ENCODE results near the gene PTPRT. TPM values are rescaled to one million over a fixed set of nuclear protein-coding genes. Genes with fewer than 3 reads are reported as not detected.

Gene PTPRT
- total and polyA plus RNA-seq, 9 donors, result under 0.01 to 3.2 (median 0.22) TPM; not detected in 1

DNA sequence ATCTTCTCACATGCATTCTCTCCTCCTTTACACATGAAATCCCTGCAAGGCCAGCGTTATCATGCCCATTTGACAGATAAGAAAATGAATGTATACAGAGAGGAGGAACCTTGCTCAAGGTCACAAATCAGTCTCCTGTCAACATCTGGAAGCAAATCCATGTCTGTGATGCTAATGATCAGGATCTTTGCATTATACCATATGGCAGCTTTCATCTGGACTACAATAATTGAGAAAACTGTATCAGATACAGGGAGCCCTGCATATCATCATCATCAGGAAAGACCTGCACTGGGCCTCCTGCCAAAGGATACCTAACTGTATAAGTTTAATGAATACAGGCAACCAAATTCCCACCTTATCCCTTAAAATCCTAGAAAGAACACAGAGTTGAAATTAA lies 213.7 kb downstream of the PTPRT start:
- no peak for DNase-seq
- TF ChIP-seq EP300 (IDR thresholded peaks at IDR 0.05), result no peak
- TF ChIP-seq POLR2A (IDR thresholded peaks at IDR 0.05), result no peak
- TF ChIP-seq, protein P1, sequence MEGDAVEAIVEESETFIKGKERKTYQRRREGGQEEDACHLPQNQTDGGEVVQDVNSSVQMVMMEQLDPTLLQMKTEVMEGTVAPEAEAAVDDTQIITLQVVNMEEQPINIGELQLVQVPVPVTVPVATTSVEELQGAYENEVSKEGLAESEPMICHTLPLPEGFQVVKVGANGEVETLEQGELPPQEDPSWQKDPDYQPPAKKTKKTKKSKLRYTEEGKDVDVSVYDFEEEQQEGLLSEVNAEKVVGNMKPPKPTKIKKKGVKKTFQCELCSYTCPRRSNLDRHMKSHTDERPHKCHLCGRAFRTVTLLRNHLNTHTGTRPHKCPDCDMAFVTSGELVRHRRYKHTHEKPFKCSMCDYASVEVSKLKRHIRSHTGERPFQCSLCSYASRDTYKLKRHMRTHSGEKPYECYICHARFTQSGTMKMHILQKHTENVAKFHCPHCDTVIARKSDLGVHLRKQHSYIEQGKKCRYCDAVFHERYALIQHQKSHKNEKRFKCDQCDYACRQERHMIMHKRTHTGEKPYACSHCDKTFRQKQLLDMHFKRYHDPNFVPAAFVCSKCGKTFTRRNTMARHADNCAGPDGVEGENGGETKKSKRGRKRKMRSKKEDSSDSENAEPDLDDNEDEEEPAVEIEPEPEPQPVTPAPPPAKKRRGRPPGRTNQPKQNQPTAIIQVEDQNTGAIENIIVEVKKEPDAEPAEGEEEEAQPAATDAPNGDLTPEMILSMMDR (IDR thresholded peaks at IDR 0.05), result no peak
- H3K27ac ChIP-seq, result no peak overlapping the region
- H3K4me3 ChIP-seq, result no peak overlapping the region
- H3K9me3 ChIP-seq, result no peaks in the 10 kb centered on the region
- no peaks in the 10 kb centered on the region for H3K36me3 ChIP-seq
- 38 to 68% (median 41%) methylated on average over 1 of the region's 1 CpG for WGBS, 3 donors
- H3K27me3 ChIP-seq, result no peaks in the 10 kb centered on the region
- intact Hi-C loops (cut with DNase I), result no loop called here
- H3K4me1 ChIP-seq (ENCODE audit: insufficient read depth), result no peaks in the 10 kb centered on the region

DNA sequence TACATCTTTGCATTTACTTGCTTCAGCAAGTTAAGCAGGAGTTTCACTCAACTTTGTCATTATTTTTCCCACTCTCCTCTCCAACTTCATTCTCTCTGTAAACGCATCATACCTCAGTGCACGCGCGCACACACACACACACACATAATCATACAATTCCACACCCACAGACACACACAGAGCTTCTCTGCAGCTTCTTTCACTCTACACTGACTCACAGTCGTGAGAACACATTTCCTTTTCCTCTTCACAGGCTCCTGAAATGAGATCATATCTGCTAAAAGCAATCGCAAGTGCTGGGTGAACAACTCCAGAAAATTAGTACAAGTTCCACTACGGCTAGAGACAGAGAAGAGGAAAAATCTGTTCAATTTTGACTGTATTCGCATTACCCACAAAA lies 215.4 kb downstream of the PTPRT start:
- TF ChIP-seq, protein P1 (IDR thresholded peaks at IDR 0.05), result no peak
- TF ChIP-seq EP300 (IDR thresholded peaks at IDR 0.05) (no peak), POLR2A (IDR thresholded peaks at IDR 0.05) (no peak)
- Histone ChIP-seq H3K4me3 (no peak overlapping the region), H3K4me1 (ENCODE audit: insufficient read depth) (no peaks in the 10 kb centered on the region), H3K27me3 (no peaks in the 10 kb centered on the region), H3K9me3 (no peaks in the 10 kb centered on the region), H3K36me3 (no peaks in the 10 kb centered on the region), H3K27ac (no peak overlapping the region)
- intact Hi-C loops (cut with DNase I), result no loop called here
- 81 to 83% (median 82%) methylated on average over 8 of the region's 8 CpGs for WGBS, 3 donors
- no peak for DNase-seq

DNA sequence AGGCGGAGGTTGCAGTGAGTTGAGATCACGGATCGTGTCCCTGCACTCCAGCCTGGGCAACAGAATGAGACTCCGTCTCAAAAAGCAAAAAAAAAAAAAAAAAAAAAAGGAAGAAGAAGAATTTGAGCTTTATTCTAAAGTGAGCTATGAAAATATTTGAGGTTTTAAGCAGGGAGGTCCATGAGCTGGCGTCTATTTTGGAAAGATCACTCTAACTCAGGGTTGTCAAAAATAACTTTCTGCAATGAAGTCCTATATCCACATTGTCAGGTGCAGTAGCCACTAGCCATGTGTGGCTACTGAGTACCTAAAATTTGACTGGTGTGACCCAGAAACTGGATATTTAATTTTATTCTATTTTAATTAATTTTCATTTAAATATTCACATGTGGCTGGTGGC lies 217.1 kb downstream of the PTPRT start:
- WGBS, 3 donors, result 85 to 93% (median 89%) methylated on average over 5 of the region's 5 CpGs
- TF ChIP-seq POLR2A (IDR thresholded peaks at IDR 0.05), result no peak
- no peak for TF ChIP-seq EP300 (IDR thresholded peaks at IDR 0.05)
- TF ChIP-seq, protein P1 (IDR thresholded peaks at IDR 0.05), result no peak
- Histone ChIP-seq H3K9me3 (no peaks in the 10 kb centered on the region), H3K27me3 (no peaks in the 10 kb centered on the region), H3K27ac (no peak overlapping the region), H3K4me3 (no peak overlapping the region), H3K4me1 (ENCODE audit: insufficient read depth) (no peaks in the 10 kb centered on the region), H3K36me3 (no peaks in the 10 kb centered on the region)
- intact Hi-C loops (cut with DNase I), result no loop called here
- no peak for DNase-seq

DNA sequence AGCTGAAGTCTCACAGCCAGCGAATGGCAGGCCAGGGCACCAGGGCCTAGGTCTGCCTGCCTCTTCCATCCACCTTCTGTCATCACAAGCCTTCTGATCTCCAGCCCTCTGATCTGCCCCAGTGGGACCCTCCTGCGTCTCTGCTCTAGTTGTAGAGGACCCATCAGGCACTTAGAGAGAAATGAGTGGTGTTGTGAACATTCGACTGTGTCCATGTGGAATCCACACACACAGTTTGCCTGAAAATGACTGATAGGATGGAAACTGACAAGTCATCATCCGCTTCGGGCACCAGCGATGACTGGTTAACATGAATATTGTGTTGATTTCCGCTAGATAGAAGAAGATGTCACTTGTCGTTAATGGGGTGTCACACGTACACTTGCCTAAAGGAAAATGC lies 221.0 kb downstream of the PTPRT start:
- H3K27ac ChIP-seq, result no peak overlapping the region
- H3K27me3 ChIP-seq, result no peaks in the 10 kb centered on the region
- intact Hi-C loops (cut with DNase I), result no loop called here
- no peaks in the 10 kb centered on the region for H3K36me3 ChIP-seq
- no peak for DNase-seq
- 90 to 94% (median 92%) methylated on average over 9 of the region's 9 CpGs for WGBS, 3 donors
- H3K4me1 ChIP-seq (ENCODE audit: insufficient read depth), result no peaks in the 10 kb centered on the region
- H3K4me3 ChIP-seq, result no peak overlapping the region
- no peaks in the 10 kb centered on the region for H3K9me3 ChIP-seq
- TF ChIP-seq POLR2A (IDR thresholded peaks at IDR 0.05) (no peak), EP300 (IDR thresholded peaks at IDR 0.05) (no peak)
- TF ChIP-seq, protein P1 (IDR thresholded peaks at IDR 0.05), result no peak

DNA sequence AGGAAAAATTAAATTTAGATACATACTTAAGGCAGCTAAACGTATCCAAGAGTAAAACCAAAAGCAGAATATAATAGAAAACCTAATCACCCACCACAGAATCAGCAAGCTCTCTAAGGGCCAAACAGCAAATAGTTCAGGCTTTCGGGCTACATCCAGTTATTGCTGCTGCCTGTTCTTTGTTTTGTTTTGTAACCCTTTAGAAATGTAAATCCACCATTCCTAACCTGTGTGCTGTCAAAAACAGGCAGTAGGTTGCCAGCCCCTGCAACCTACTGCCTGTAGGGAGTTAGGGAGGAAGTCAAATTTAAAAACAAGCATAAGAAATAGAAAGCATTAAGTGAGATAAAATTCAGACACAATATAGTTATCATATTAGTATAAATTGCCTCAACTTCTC lies 225.9 kb downstream of the PTPRT start:
- intact Hi-C loops (cut with DNase I), result no loop called here

More for the DNA sequence above, 225.9 kb downstream of the PTPRT start:
- Histone ChIP-seq H3K9me3 (no peaks in the 10 kb centered on the region), H3K27ac (no peak overlapping the region), H3K4me3 (no peak overlapping the region), H3K4me1 (ENCODE audit: insufficient read depth) (no peaks in the 10 kb centered on the region), H3K27me3 (no peaks in the 10 kb centered on the region), H3K36me3 (no peaks in the 10 kb centered on the region)
- TF ChIP-seq, protein P1 (IDR thresholded peaks at IDR 0.05), result no peak
- TF ChIP-seq EP300 (IDR thresholded peaks at IDR 0.05) (no peak), POLR2A (IDR thresholded peaks at IDR 0.05) (no peak)
- WGBS, 3 donors, result 7 to 36% (median 8%) methylated on average over 2 of the region's 2 CpGs
- no peak for DNase-seq

All from ovary (tissue), 9 donors.